HepG2 (cell line): Measurements from ENCODE around the gene SERPINB6.

Experiments used
- CTCF ChIP-seq: sonication (generic); formaldehyde crosslinking; IDR thresholded peaks from 2 replicates; pipeline ENCODE4 v1.5.0; 2020; ENCODE audit warnings: mild to moderate bottlenecking, missing genetic modification reagents, moderate library complexity
- HNRNPLL ChIP-seq: fragments of 200-400 bp; formaldehyde crosslinking; IDR thresholded peaks from 2 replicates; pipeline ENCODE4 v1.6.1; 2017; ENCODE audit warnings: mild to moderate bottlenecking, low read depth, low read length; ENCODE audit not compliant: poor library complexity, severe bottlenecking
- KAT8 ChIP-seq: IDR thresholded peaks from 2 replicates; pipeline ENCODE4 v1.6.1; 2016; ENCODE audit warnings: missing genetic modification reagents, missing compliant biosample characterization
- MEIS2 ChIP-seq: sonication (generic); formaldehyde crosslinking; IDR thresholded peaks from 2 replicates; pipeline ENCODE4 v1.9.0; 2021; ENCODE audit warnings: mild to moderate bottlenecking, missing genetic modification reagents
- NBN ChIP-seq: fragments of 450-650 bp; conservative IDR thresholded peaks from 2 replicates; pipeline ENCODE4 v1.6.1; 2017
- POLR2AphosphoS2 ChIP-seq: IDR thresholded peaks from 2 replicates; pipeline ENCODE4 v1.6.1; 2011; ENCODE audit warnings: low read depth, low read length, improper control_type of control experiment
- POLR2AphosphoS5 ChIP-seq: IDR thresholded peaks from 2 replicates; pipeline ENCODE4 v1.6.1; 2012; ENCODE audit warnings: low read depth, low read length
- SIN3A ChIP-seq: IDR thresholded peaks from 2 replicates; pipeline ENCODE4 v1.6.1; 2011; ENCODE audit warnings: low read depth, mild to moderate bottlenecking, control low read depth, low read length, borderline replicate concordance
- ZZZ3 ChIP-seq: sonication (generic); formaldehyde crosslinking; IDR thresholded peaks from 2 replicates; pipeline ENCODE4 v1.4.0; 2020; ENCODE audit warnings: missing genetic modification reagents, mild to moderate bottlenecking, borderline replicate concordance
- TF ChIP-seq, protein P1 (sequence below): IDR thresholded peaks from 2 replicates; pipeline ENCODE4 v1.6.1; 2016; ENCODE audit warnings: low read depth

DNA sequence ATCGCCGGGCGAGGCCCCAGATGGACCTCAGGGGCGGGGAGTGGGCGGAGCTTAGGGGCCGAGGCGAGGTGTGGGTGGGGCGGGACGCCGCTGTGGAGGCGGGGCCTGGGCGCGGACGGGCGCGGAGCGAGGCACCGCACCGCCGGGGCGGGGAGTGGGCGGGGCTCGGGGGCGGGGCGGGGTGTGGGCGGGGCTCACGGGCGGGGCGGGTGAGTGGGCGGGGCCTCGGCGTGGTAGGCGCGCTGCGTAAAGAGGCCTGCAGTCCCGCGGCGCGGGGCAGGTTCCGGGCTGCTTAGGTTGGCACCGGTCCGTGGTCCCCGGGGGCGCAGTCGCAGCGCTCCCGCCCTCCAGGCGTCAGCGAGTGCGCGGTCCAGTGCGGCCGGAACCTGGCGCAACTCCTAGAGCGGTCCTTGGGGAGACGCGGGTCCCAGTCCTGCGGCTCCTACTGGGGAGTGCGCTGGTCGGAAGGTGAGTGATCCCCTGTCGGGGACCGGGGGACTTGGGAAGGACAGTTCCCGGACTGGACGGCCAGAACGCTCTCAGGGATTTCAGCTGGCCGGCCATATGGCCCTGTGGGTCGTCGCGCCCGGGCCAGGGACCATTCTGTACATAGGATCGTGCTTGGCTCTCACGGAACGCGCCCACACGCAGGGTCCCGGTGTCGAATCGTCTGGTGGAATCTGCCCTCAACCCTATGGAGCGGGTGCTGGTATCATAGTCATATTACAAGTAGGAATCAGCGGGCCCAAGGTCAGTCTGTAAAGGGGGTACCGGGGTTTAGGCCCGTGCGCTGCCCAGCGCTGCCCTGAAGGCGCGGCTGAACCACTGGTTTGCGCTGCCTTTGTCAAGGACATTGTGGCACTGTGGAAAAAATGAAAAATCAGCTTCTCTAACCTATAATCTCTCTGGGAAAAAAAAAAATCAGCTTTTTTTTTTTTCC lies 28.5 kb upstream of the SERPINB6 start, which contains the start of gene NQO2:
- TF ChIP-seq SIN3A, result peak; percentile 72; the same call in 1 of the 2 replicates
- TF ChIP-seq CTCF (CRISPR knock-in tag), result peak; percentile 27; the same call in 1 of the 2 replicates
- peak; percentile 52 for TF ChIP-seq KAT8 (CRISPR knock-in tag)
- TF ChIP-seq, protein P1, sequence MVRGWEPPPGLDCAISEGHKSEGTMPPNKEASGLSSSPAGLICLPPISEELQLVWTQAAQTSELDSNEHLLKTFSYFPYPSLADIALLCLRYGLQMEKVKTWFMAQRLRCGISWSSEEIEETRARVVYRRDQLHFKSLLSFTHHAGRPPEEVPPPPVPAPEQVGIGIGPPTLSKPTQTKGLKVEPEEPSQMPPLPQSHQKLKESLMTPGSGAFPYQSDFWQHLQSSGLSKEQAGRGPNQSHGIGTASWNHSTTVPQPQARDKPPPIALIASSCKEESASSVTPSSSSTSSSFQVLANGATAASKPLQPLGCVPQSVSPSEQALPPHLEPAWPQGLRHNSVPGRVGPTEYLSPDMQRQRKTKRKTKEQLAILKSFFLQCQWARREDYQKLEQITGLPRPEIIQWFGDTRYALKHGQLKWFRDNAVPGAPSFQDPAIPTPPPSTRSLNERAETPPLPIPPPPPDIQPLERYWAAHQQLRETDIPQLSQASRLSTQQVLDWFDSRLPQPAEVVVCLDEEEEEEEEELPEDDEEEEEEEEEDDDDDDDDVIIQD, result no peak
- peak; percentile 57; the same call in 1 of the 2 replicates for TF ChIP-seq ZZZ3 (CRISPR knock-in tag)
- no peak for TF ChIP-seq NBN
- TF ChIP-seq POLR2AphosphoS5, result peak; percentile 90
- no peak for TF ChIP-seq MEIS2 (CRISPR knock-in tag)
- peak; percentile 87 for TF ChIP-seq HNRNPLL
- no peak for TF ChIP-seq POLR2AphosphoS2
